GM19099 (cell line): ENCODE measurements around the gene KCNC1.

Experiments used
- POLR2A ChIP-seq: IDR thresholded peaks from 3 replicates; pipeline ENCODE4 v1.6.1; 2011; ENCODE audit warnings: low read depth; ENCODE audit not compliant: insufficient read length; ENCODE audit errors: extremely low read depth

The KCNC1 gene

DNA sequence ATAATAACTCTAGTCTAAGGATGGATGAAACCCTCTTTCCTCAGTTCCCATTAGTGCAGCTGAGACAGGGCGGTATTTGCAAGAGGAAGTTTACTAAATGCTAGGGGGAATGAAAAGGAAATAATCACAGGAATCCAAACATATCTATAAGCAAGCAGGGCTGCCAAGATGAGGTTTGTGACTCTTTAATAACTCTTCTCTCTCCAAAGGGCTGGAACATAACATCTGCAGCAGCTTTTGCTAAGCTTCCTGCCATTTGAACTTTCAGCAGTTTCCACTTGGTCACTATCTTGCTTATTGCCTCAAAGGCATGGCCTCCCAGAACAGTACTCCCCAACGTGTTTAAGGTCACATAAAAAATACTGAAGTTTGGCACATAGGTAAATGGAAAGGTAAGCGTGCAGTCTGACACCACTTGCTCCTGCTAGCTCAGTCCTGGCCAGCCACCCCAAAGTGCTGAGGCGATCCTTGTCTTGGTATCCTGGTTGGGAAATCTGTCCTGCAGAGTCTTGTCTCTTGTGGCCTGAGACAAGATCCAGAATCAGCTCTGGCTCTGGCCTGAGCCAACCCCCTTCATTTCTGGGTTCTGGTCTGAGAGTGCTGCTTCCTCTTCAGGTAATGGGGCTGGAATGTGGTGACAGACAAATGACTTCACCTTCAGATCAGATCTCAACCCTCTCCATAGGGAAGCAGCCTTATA lies 81.8 kb downstream of the KCNC1 start:
- TF ChIP-seq POLR2A = no peak

DNA sequence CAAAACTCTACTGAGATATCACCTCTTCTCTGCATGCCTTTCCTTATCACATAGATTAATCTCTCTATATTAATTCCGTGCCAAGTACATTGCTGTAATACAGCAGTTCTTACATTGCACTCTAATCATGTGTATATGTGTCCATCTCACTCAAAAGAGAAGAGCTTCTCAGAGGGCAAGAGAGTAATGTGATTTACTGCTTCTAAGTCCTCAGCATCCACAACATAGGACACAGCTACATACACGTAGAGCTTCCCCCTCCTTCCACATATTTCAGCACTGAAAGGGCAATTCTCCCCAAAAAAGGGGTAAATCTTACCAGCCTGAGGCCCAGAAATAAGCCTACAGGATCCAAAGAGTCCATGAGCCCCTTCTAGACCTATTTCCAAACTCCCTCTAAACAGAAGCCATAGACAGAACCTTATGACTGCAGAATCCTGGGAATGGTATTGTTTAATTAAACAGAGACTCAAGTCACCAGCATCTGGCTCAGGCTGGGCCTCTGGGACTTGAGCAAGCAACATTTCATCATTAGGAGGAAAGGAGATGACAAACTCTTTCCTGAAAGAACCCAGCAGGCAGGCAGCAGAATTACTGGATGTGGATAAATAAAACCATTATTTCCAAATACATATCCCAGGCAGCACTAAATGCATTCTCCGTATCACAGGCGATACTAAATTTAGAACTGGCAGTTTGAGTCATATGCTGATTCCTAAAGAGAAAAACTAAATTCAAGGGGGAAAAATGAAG lies 87.2 kb downstream of the KCNC1 start:
- no peak for TF ChIP-seq POLR2A

DNA sequence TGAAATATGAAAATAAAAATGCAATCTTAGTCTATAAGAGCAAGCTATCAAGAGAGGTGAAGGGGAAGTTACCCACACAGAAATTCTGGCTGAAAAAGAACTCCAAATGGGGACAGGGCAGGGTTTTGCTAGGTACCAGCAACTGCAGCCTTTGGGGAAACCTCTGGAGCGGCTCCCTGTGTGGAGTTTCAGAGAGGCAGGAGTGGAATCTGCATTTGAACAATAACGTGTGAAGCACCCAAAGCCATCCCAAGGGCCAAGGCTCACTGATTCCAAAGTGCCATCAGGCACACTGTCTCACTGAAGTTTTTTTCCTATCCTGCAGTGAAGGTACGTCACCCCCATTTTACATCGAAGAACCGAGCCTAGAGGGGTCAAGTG lies 87.8 kb downstream of the KCNC1 start:
- TF ChIP-seq POLR2A = no peak

DNA sequence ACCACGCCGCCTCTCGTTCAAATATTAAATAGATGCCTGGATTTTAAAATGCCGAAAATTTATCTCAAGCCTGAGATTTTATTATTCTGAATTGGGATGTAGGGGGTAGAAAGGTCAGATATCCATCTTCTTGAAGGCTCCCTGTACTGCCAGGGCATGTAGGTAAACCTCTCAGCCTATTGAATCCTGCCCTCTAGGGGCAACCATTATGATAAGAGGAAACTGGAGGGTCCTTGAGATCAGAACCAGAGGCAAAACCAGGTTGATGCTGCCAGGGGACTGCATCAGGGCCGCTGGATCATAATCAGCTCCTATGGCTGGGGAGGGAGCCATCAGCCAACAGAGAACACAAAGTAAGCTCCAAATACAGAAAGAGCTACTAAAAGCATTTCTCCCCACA lies 92.4 kb downstream of the KCNC1 start:
- no peak for TF ChIP-seq POLR2A

DNA sequence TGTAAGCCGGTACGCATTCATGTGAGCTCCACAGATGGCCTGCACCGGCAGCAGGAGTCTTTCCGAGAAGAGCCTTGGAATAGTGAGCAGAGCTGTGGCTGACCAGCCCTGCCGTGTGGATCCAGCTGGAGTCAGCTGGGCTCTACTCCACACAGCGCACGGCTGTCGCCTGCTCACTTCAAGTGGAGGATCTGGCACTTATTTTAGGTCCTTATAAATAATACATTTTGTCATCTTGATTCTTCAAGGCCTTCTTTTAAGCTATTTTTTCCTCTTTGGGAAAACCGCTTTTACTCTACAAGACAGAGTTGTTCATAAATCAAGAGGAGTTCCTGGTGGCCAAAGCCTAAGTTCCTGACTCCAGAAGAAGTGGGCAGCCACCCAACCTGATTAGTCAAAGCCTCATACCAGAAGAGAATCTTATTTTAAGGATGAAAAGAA lies 93.8 kb downstream of the KCNC1 start:
- no peak for TF ChIP-seq POLR2A

DNA sequence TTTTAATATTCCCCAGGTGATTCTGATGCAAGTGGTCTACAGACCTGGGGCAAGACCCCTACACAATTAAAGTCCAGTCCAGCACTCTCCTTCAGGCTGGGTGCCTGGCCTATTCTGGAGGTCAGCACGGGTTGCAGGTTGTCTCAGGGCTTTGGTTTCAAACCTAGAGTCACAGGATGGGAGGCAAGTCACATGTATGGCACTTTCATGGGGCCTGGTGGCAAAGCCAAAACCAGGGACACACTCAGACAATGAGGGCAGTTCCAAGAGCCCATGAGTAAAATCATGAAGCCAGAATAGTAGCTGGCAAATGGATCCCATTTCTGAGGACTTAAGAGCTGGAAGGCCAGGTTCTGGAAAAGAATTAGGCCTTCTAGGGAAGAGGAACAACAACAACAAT lies 96.6 kb downstream of the KCNC1 start:
- TF ChIP-seq POLR2A = no peak

DNA sequence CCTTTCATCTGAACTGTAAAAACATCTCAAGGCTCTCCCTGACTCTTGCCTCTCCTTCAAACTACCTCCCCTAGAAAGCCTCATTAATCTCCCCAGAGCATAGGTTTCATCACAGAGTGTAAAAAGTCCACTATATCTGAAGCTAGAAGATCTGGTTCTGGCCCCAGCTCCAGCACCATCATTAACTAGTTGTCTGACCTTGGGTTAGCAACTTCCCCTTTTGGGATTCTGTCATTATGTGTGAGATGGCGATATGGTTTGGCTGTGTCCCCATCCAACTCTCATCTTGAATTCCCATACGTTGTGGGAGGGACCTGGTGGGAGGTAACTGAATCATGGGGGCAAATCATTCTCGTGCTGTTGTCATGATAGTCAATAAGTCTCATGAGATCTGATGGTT lies 97.3 kb downstream of the KCNC1 start:
- no peak for TF ChIP-seq POLR2A
